ENCODE results near the gene KLHL29. TPM values are rescaled to one million over a fixed set of nuclear protein-coding genes. Genes with fewer than 3 reads are reported as not detected.

KLHL29 gene
- total RNA-seq, 1 experiment from 2014 or later: 12.2 TPM

GRCh38 chr2:23711979-23712755, 327.2 kb downstream of the KLHL29 start:
- no peaks in the 10 kb centered on the region for H3K27me3 ChIP-seq (replicated peaks; ENCODE audit: insufficient read depth, low read depth, low read length, poor library complexity)
- H3K27ac ChIP-seq (ENCODE audit: low read depth, low read length, poor library complexity, severe bottlenecking): no peak overlapping the region
- CTCF ChIA-PET: no interaction called here
- H3K9me3 ChIP-seq (ENCODE audit: low read depth, low read length, poor library complexity, severe bottlenecking): no peaks in the 10 kb centered on the region
- no peaks in the 10 kb centered on the region for H3K36me3 ChIP-seq (ENCODE audit: insufficient read depth, low read length, poor library complexity, severe bottlenecking)
- no peaks in the 10 kb centered on the region for H3K4me1 ChIP-seq (ENCODE audit: insufficient read depth, low read length, poor library complexity, severe bottlenecking)
- no TSS peak for BruUV-seq (replicated peaks)
- DNase-seq (ENCODE audit: low spot score): no peak
- intact Hi-C loops (cut with micrococcal nuclease; ENCODE audit: unreplicated experiment): no loop called here
- POLR2A ChIA-PET (ENCODE audit: low non-redundant PET): no interaction called here
- no peak overlapping the region for H3K4me3 ChIP-seq (ENCODE audit: low read depth, low read length, poor library complexity, severe bottlenecking)
- TF ChIP-seq EZH2 (IDR thresholded peaks at IDR 0.05; ENCODE audit: borderline replicate concordance, low read depth, low read length, poor library complexity, severe bottlenecking) (no peak), CTCF (conservative IDR thresholded peaks at IDR 0.05; ENCODE audit: low read depth, low read length) (no peak)

DNA sequence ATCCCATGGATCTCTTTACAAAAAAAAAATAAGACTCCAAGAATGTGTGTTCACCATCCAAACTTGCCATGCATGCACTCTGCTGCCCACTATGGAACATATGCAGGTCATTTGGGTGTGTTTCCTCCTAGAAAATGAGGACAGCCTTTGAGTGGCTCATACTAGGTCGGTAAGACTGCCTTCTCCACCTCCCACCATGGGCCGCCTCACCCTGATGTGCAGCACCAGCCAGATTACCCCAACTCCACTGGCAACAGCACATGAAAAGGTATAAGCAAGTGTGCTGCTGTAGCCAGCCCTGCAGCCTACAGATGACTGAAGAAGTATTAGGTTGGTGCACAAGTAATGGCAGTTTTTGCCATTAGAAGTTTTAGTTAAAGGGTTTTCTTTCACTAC, 327.8 kb downstream of the KLHL29 start:
- intact Hi-C loops (cut with micrococcal nuclease; ENCODE audit: unreplicated experiment): no loop called here
- CTCF ChIA-PET: no interaction called here
- H3K4me3 ChIP-seq (ENCODE audit: low read depth, low read length, poor library complexity, severe bottlenecking): no peak overlapping the region
- H3K4me1 ChIP-seq (ENCODE audit: insufficient read depth, low read length, poor library complexity, severe bottlenecking): no peaks in the 10 kb centered on the region
- no peak overlapping the region for H3K27ac ChIP-seq (ENCODE audit: low read depth, low read length, poor library complexity, severe bottlenecking)
- TF ChIP-seq EZH2 (IDR thresholded peaks at IDR 0.05; ENCODE audit: borderline replicate concordance, low read depth, low read length, poor library complexity, severe bottlenecking): no peak
- TF ChIP-seq CTCF (conservative IDR thresholded peaks at IDR 0.05; ENCODE audit: low read depth, low read length): no peak
- no peak for DNase-seq (ENCODE audit: low spot score)
- POLR2A ChIA-PET (ENCODE audit: low non-redundant PET): no interaction called here
- no TSS peak for BruUV-seq (replicated peaks)
- no peaks in the 10 kb centered on the region for H3K9me3 ChIP-seq (ENCODE audit: low read depth, low read length, poor library complexity, severe bottlenecking)
- no peaks in the 10 kb centered on the region for H3K36me3 ChIP-seq (ENCODE audit: insufficient read depth, low read length, poor library complexity, severe bottlenecking)
- H3K27me3 ChIP-seq (replicated peaks; ENCODE audit: insufficient read depth, low read depth, low read length, poor library complexity): no peaks in the 10 kb centered on the region

GRCh38 chr2:23713351-23713750, 328.4 kb downstream of the KLHL29 start:
- TF ChIP-seq CTCF (conservative IDR thresholded peaks at IDR 0.05; ENCODE audit: low read depth, low read length) (no peak), EZH2 (IDR thresholded peaks at IDR 0.05; ENCODE audit: borderline replicate concordance, low read depth, low read length, poor library complexity, severe bottlenecking) (no peak)
- H3K27ac ChIP-seq (ENCODE audit: low read depth, low read length, poor library complexity, severe bottlenecking): no peak overlapping the region
- no TSS peak for BruUV-seq (replicated peaks)
- intact Hi-C loops (cut with micrococcal nuclease; ENCODE audit: unreplicated experiment): no loop called here
- DNase-seq (ENCODE audit: low spot score): no peak
- H3K36me3 ChIP-seq (ENCODE audit: insufficient read depth, low read length, poor library complexity, severe bottlenecking): no peaks in the 10 kb centered on the region
- H3K4me1 ChIP-seq (ENCODE audit: insufficient read depth, low read length, poor library complexity, severe bottlenecking): no peaks in the 10 kb centered on the region
- no peak overlapping the region for H3K4me3 ChIP-seq (ENCODE audit: low read depth, low read length, poor library complexity, severe bottlenecking)
- H3K9me3 ChIP-seq (ENCODE audit: low read depth, low read length, poor library complexity, severe bottlenecking): no peaks in the 10 kb centered on the region
- POLR2A ChIA-PET (ENCODE audit: low non-redundant PET): no interaction called here
- CTCF ChIA-PET: no interaction called here
- no peaks in the 10 kb centered on the region for H3K27me3 ChIP-seq (replicated peaks; ENCODE audit: insufficient read depth, low read depth, low read length, poor library complexity)
